Measurements from ENCODE around the gene PARN.

Gene PARN

GRCh38 chr16:14394834-14395233, 235.2 kb downstream of the PARN start:
- TF ChIP-seq TAF1 (IDR thresholded peaks at IDR 0.05; ENCODE audit: borderline replicate concordance, low read depth, low read length) (no peak), POLR2A (IDR thresholded peaks at IDR 0.05; ENCODE audit: low read depth, low read length) (no peak), POLR2AphosphoS5 (IDR thresholded peaks at IDR 0.05; ENCODE audit: low read depth, low read length) (no peak)
- FAIRE-seq (no peak), DNase-seq (ENCODE audit: insufficient read length) (no peak)

DNA sequence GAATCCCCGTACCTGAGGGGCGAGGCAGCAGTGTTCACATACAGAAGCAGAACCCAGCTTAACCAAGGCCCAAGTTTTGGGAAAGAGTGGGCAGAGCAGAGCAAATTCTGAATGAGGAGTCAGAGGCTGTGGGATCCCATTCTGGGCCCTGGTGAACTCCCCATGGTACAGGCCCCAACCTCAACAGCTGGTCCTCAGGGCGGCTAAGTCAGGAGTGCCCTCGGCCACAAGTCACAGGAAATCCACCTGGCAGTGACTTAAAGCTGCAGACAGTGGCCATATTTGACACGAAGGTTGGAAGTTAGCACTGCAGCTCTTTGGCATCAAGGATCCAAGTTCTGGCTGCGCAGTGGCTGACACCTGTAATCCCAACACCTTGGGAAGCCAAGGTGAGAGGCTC, 237.1 kb downstream of the PARN start:
- FAIRE-seq (no peak), DNase-seq (ENCODE audit: insufficient read length) (no peak)
- TF ChIP-seq POLR2AphosphoS5 (IDR thresholded peaks at IDR 0.05; ENCODE audit: low read depth, low read length) (no peak), POLR2A (IDR thresholded peaks at IDR 0.05; ENCODE audit: low read depth, low read length) (no peak)

- no peak for TF ChIP-seq POLR2A (IDR thresholded peaks at IDR 0.05; ENCODE audit: low read depth, low read length)
- TF ChIP-seq TAF1 (IDR thresholded peaks at IDR 0.05; ENCODE audit: borderline replicate concordance, low read depth, low read length) = no peak
- no peak for TF ChIP-seq POLR2AphosphoS5 (IDR thresholded peaks at IDR 0.05; ENCODE audit: low read depth, low read length)
- FAIRE-seq (no peak), DNase-seq (ENCODE audit: insufficient read length) (no peak)
Observed at GRCh38 chr16:14389359-14389758, 240.7 kb downstream of the PARN start.

DNA sequence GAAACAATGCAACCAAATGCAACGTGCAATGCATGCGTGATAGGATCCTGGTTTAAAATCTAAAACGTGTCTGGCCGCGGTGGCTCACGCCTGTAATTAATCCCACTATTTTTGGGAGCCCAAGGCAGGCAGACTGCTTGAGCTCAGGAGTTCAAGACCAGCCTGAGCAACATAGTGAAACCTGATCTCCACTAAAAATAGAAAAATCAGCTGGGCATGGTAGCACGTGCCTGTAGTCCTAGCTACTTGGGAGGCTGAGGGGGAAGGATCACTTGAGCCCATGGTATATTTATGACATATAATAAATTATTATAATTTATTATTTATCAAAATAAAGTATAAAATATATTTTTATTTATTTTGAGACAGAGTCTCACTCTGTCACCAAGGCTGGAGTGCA, 241.8 kb downstream of the PARN start:
- TF ChIP-seq TAF1 (IDR thresholded peaks at IDR 0.05; ENCODE audit: borderline replicate concordance, low read depth, low read length) (no peak), POLR2A (IDR thresholded peaks at IDR 0.05; ENCODE audit: low read depth, low read length) (no peak), POLR2AphosphoS5 (IDR thresholded peaks at IDR 0.05; ENCODE audit: low read depth, low read length) (no peak)
- DNase-seq (ENCODE audit: insufficient read length) = no peak
- FAIRE-seq = no peak

DNA sequence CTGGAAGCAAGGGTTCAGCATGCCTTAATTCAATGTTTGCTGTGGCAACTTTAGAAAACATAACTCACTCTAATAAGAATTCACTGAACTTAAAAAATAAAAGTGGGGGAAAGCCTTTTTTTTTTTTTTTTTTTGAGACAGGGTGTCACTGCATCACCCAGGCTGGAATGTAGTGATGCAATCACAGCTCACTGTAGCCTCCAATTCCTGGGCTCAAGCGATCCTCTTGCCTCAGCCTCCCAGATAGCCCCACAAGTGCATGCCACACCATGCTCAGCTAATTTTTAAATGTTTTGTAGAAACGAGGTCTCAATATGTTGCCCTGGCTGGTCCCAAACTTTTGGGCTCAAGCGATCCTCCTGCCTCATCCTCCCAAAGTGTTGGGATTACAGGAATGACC, 243.9 kb downstream of the PARN start:
- FAIRE-seq = no peak
- DNase-seq (ENCODE audit: insufficient read length) = no peak
- no peak for TF ChIP-seq POLR2A (IDR thresholded peaks at IDR 0.05; ENCODE audit: low read depth, low read length)
- no peak for TF ChIP-seq POLR2AphosphoS5 (IDR thresholded peaks at IDR 0.05; ENCODE audit: low read depth, low read length)
- TF ChIP-seq TAF1 (IDR thresholded peaks at IDR 0.05; ENCODE audit: borderline replicate concordance, low read depth, low read length) = no peak
